Activated CD4-positive, alpha-beta T cell treated with anti-CD3 and anti-CD28 coated beads for 4 hours (primary cell): Measurements from ENCODE around the gene TBC1D10A.
A peak's percentile ranks its signal among the peaks of the same experiment; 100 is the strongest.

Source experiments
- DNase-seq, 2 donors: peaks; one replicate each; pipeline ENCODE4 v3.0.0-alpha.2; 2020

Gene TBC1D10A

DNA sequence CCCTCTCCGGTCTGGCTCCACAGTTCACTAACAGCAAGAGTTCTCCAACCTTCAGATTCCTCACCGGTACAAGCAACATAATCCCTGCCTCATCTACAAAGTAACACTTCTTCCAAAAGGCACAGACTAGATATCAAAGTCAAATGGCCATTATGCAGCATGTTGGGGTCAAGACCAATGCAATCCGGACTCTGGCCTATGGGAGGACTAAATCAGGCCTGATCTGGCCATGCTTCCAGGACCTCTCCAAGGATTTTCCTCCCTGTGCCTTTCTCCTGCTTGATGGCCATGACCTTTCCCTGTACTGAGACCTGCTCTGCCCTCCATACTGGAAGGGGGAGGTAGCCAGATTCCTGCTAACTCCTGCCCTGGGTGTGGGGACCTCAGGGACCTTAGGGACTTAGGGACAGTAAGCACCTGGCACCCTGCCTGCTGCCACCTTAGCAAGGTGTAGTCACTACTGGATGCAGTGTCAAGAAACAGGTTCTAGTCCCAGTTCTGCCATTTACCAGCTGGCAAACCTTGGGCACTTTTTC is 6.7 kb downstream of the TBC1D10A start:
- DNase-seq: no peak

- no peak for DNase-seq
Measured at GRCh38 chr22:30318799-30319419, 7.8 kb downstream of the TBC1D10A start.

GRCh38 chr22:30317778-30318177 is 9.0 kb downstream of the TBC1D10A start:
- DNase-seq: no peak

- DNase-seq: no peak
Measured at GRCh38 chr22:30315962-30316576, 10.7 kb downstream of the TBC1D10A start.

DNA sequence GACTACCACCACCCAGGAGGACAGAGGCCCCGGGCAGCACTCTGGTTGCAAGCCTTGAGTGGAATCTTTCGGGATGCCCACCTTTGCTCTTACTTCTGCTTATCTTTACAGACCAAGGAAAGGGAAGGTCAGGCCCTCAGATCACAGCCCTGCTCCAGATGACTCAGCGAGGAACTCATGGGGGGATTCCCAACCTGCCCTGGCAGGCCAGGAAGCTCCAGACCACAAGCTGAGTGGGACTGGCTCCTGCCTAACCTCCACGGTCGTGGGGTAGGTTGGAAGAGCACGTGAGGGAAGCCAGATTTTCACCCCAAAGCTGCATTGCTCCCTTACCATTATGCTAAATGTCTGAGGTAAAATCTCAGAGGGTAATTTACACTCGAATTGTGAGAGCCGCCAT is 11.8 kb downstream of the TBC1D10A start:
- peak; percentile 48 to 53 for DNase-seq

- no peak for DNase-seq
Measured at GRCh38 chr22:30313527-30314363, 13.0 kb downstream of the TBC1D10A start.

GRCh38 chr22:30312053-30312452 is 14.7 kb downstream of the TBC1D10A start:
- DNase-seq: no peak

- no peak for DNase-seq
Measured at GRCh38 chr22:30310881-30311771, 15.6 kb downstream of the TBC1D10A start.

GRCh38 chr22:30309951-30310741 is 16.6 kb downstream of the TBC1D10A start:
- no peak for DNase-seq

DNA sequence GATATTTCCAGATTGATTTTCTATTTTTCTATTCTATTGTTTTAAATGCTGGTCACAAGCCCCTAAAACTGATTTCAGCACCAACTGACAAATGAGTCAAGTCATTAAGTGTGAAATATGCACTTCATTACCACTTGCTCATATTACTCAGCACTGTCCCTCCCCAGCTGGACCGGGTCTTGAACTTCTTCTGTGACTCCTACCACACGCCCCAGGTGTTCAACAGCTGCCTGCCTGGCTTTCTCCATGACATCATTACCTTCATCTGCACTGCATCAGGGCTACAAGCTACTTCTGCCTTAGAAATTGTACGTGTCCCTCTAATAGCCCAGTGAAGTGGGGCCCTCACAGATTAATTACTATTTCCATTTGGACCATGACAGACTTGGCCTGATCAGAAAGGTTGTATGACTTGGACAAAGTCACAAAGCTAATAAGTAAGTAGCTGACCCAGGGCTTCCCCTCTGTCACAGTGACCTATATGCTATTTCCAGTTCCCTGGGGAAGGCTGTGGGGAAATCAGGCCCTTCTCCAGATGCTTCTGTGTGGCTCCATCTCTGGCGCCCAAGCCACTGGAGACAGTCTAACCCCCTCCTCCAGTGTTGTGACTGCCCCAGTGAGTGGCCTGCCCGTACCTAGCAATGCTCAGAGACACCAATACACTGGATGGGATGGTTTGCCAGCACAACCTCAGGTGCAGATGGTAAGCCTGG is 18.1 kb downstream of the TBC1D10A start:
- peak in 1 of 2 donors; percentile 43 for DNase-seq

GRCh38 chr22:30308093-30308492 is 18.6 kb downstream of the TBC1D10A start:
- DNase-seq: no peak

GRCh38 chr22:30307041-30307574 is 19.6 kb downstream of the TBC1D10A start:
- no peak for DNase-seq

DNA sequence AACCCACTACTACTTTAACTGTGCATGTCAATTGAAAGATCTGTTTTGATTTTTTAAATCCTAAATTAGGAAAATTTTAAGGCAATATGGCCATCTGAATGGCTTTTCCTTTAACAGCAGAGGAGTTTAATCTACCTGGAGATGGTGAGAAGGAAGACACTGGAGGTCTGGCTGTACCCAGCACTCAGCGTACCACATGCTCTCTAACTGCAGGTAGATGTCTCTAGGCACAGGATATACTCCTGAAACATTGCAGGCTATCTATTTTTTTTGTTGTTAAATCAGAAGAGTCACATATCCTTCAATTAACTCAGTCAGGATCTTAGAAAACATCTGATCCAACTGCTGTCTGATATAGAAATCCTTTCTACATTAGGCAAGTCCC is 20.1 kb downstream of the TBC1D10A start:
- DNase-seq: no peak

- no peak for DNase-seq
Measured at GRCh38 chr22:30305906-30306626, 20.7 kb downstream of the TBC1D10A start.

DNA sequence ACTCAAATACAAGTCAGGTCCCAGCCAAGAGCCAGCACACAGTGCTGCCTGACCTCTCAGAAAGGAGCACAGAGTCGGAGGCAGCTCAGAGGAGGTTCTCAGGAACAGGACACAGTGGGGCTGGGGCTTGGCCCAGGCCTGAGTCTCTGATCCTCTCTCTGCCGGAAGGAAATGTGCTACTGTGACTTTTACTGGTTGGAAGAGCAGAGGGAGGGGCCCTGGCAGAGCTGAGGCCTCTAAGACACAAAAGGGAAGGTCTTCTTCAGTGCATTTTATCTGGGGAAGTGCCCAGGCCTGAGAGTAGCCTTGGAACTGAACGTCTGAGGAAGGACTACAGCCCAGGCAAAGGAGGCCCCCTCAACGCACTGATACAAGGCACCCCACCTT is 21.2 kb downstream of the TBC1D10A start:
- peak in 1 of 2 donors; percentile 26 for DNase-seq

- DNase-seq: no peak
Measured at GRCh38 chr22:30304495-30305244, 22.1 kb downstream of the TBC1D10A start.

- no peak for DNase-seq
Measured at GRCh38 chr22:30302810-30303138, 24.0 kb downstream of the TBC1D10A start.

GRCh38 chr22:30301995-30302809 is 24.5 kb downstream of the TBC1D10A start:
- DNase-seq: no peak

DNA sequence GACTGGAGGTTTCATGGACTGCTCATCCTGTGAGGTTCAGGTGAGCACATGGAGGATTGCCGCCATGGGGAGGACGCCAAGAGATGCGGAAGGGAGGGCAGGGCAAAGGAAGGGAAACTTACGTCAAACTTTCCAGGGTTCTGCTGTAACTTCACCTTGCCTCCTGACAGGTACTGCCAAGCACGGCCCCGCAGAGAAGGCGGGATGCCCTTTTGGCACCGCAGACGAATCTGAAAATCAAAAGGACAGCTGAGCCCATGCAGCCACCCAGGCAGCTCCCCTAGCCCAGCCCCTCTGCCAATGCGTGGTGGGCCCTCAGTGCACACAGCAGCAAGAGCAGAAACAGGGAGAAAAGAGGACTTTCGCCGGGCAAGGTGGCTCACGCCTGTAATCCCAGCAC is 27.4 kb downstream of the TBC1D10A start:
- no peak for DNase-seq
